ENCODE measurements around the gene HOXA9. TPM values are rescaled to one million over a fixed set of nuclear protein-coding genes. Genes with fewer than 3 reads are reported as not detected.

The HOXA9 gene
- total RNA-seq, 1 experiment from 2014 or later = 91.0 TPM

GRCh38 chr7:27211084-27211446 is 45.7 kb upstream of the HOXA9 start (continued):
- no peak for TF ChIP-seq REST (IDR thresholded peaks at IDR 0.05; ENCODE audit: low read depth)
- TF ChIP-seq ZBTB33 (IDR thresholded peaks at IDR 0.05; ENCODE audit: extremely low read depth, insufficient replicate concordance, low read length) = no peak
- no peak for TF ChIP-seq CBX3 (IDR thresholded peaks at IDR 0.05; ENCODE audit: low read depth)

GRCh38 chr7:27210441-27211083 is 45.2 kb upstream of the HOXA9 start:
- Histone ChIP-seq H3K4me2 (ENCODE audit: low read length) (peak overlapping the region; percentile 78), H3K4me1 (ENCODE audit: control insufficient read depth in 1 of 2, insufficient read depth in 2 of 2, low read length in 2 of 2) (peaks cover 4 to 14% of the 10 kb centered on the region in 2 experiments; a peak in 3 of 4 replicates), H3K27ac (ENCODE audit: low read depth, low read length) (no peak overlapping the region), H3K79me2 (ENCODE audit: insufficient read depth, low read length) (no peaks in the 10 kb centered on the region), H3K27me3 (ENCODE audit: insufficient read depth, low read length) (no peaks in the 10 kb centered on the region), H4K20me1 (ENCODE audit: insufficient read depth) (no peaks in the 10 kb centered on the region), H3K9me3 (ENCODE audit: control insufficient read depth in 1 of 2, insufficient read depth in 1 of 2, low read depth in 1 of 2, low read length in 2 of 2) (no peaks in the 10 kb centered on the region), H2AFZ (ENCODE audit: low read depth, low read length, poor library complexity, severe bottlenecking) (peak overlapping the region; percentile 99), H3K9me2 (ENCODE audit: insufficient read depth) (no peaks in the 10 kb centered on the region), H3K9ac (ENCODE audit: low read length) (0 out of 2 replicates have a peak overlapping the region, but pooled peaks have one; percentile 19), H3K4me3 (replicated peaks in 1 of 2; ENCODE audit: low read depth in 1 of 2, low read length in 2 of 2) (peak overlapping the region; percentile 28 to 43), H3K36me3 (ENCODE audit: control insufficient read depth in 1 of 2, insufficient read depth in 2 of 2, low read length in 2 of 2) (no peaks in the 10 kb centered on the region)
- intact Hi-C loops (cut with micrococcal nuclease) = loop anchor here (1.0 to 2.0 kb wide), 2 partner anchors 366 to 564 kb away; no protein-coding TSS in a partner anchor
- POLR2A ChIA-PET = interaction anchor here (1.0 kb wide), 1 partner anchor 11 kb away, joined by 3 read pairs; no protein-coding TSS in a partner anchor
- RAD21 ChIA-PET (ENCODE audit: low non-redundant PET in 1 of 2, low total read pairs in 2 of 2, uncharacterized antibody in 2 of 2, unreplicated experiment in 2 of 2) = no interaction called here
- no TSS peak for BruUV-seq (replicated peaks)
- peak; percentile 95 for ATAC-seq
- no peak for DNase-seq (ENCODE audit: low read depth, low spot score)
- CTCF ChIA-PET = interaction anchor here (0.8 to 1.3 kb wide), 6 partner anchors 119 to 809 kb away, joined by 3 to 8 read pairs (median 4); no protein-coding TSS in a partner anchor
- TF ChIP-seq TCF7L2 (IDR thresholded peaks at IDR 0.05; ENCODE audit: borderline replicate concordance, extremely low read depth, insufficient read depth, insufficient read length) (peak; percentile 75), ZNF274 (IDR thresholded peaks at IDR 0.05; ENCODE audit: low read depth, low read length) (no peak), ATF3 (IDR thresholded peaks at IDR 0.05) (no peak), POLR2AphosphoS5 (IDR thresholded peaks at IDR 0.05; ENCODE audit: low read depth, low read length) (no peak), EZH2phosphoT487 (IDR thresholded peaks at IDR 0.05; ENCODE audit: borderline replicate concordance) (no peak), RAD21 (IDR thresholded peaks at IDR 0.05; ENCODE audit: low read depth) (peak; percentile 80), REST (IDR thresholded peaks at IDR 0.05; ENCODE audit: low read depth) (no peak), YY1 (IDR thresholded peaks at IDR 0.05; ENCODE audit: extremely low read depth, insufficient replicate concordance, low read depth, low read length) (no peak), POLR2A (IDR thresholded peaks at IDR 0.05; ENCODE audit: borderline replicate concordance, extremely low read depth, insufficient read depth, insufficient read length) (no peak), SRF (IDR thresholded peaks at IDR 0.05; ENCODE audit: low read depth) (no peak)
